Measurements from ENCODE around the gene GNB1.

The GNB1 gene

GRCh38 chr1:1841575-1841995 is 49.3 kb downstream of the GNB1 start:
- Histone ChIP-seq H3K27ac (ENCODE audit: low read length) (no peak overlapping the region), H3K4me1 (ENCODE audit: insufficient read depth, low read length) (0 out of 2 replicates have a peak, but pooled peaks cover 2% of the 10 kb centered on the region), H3K36me3 (ENCODE audit: insufficient read depth, low read depth, low read length) (peaks cover 13% of the 10 kb centered on the region), H3K27me3 (ENCODE audit: insufficient read depth, low read length) (no peaks in the 10 kb centered on the region), H3K9me3 (ENCODE audit: insufficient read depth, low read depth, low read length) (no peaks in the 10 kb centered on the region), H3K9ac (ENCODE audit: low read depth, low read length) (no peak overlapping the region), H3K4me3 (ENCODE audit: low read length) (no peak overlapping the region)

GRCh38 chr1:1839311-1839965 is 51.4 kb downstream of the GNB1 start:
- Histone ChIP-seq H3K9ac (ENCODE audit: low read depth, low read length) (no peak overlapping the region), H3K36me3 (ENCODE audit: insufficient read depth, low read depth, low read length) (peaks cover 26% of the 10 kb centered on the region), H3K4me1 (ENCODE audit: insufficient read depth, low read length) (no peaks in the 10 kb centered on the region), H3K4me3 (ENCODE audit: low read length) (no peak overlapping the region), H3K27me3 (ENCODE audit: insufficient read depth, low read length) (no peaks in the 10 kb centered on the region), H3K27ac (ENCODE audit: low read length) (no peak overlapping the region), H3K9me3 (ENCODE audit: insufficient read depth, low read depth, low read length) (no peaks in the 10 kb centered on the region)

GRCh38 chr1:1836119-1836518 is 54.8 kb downstream of the GNB1 start:
- no peaks in the 10 kb centered on the region for H3K4me1 ChIP-seq (ENCODE audit: insufficient read depth, low read length)
- H3K27me3 ChIP-seq (ENCODE audit: insufficient read depth, low read length), result no peaks in the 10 kb centered on the region
- no peak overlapping the region for H3K27ac ChIP-seq (ENCODE audit: low read length)
- H3K9ac ChIP-seq (ENCODE audit: low read depth, low read length), result no peak overlapping the region
- H3K4me3 ChIP-seq (ENCODE audit: low read length), result no peak overlapping the region
- no peaks in the 10 kb centered on the region for H3K9me3 ChIP-seq (ENCODE audit: insufficient read depth, low read depth, low read length)
- H3K36me3 ChIP-seq (ENCODE audit: insufficient read depth, low read depth, low read length), result peaks cover 46% of the 10 kb centered on the region

GRCh38 chr1:1835546-1835945 is 55.3 kb downstream of the GNB1 start:
- Histone ChIP-seq H3K9ac (ENCODE audit: low read depth, low read length) (no peak overlapping the region), H3K9me3 (ENCODE audit: insufficient read depth, low read depth, low read length) (no peaks in the 10 kb centered on the region), H3K4me1 (ENCODE audit: insufficient read depth, low read length) (no peaks in the 10 kb centered on the region), H3K27ac (ENCODE audit: low read length) (no peak overlapping the region), H3K36me3 (ENCODE audit: insufficient read depth, low read depth, low read length) (peaks cover 46% of the 10 kb centered on the region), H3K27me3 (ENCODE audit: insufficient read depth, low read length) (no peaks in the 10 kb centered on the region), H3K4me3 (ENCODE audit: low read length) (no peak overlapping the region)

- Histone ChIP-seq H3K36me3 (ENCODE audit: insufficient read depth, low read depth, low read length) (peaks cover 56% of the 10 kb centered on the region), H3K4me3 (ENCODE audit: low read length) (no peak overlapping the region)
Observed at GRCh38 chr1:1833916-1834325, 57.0 kb downstream of the GNB1 start.

GRCh38 chr1:1833456-1833855 is 57.4 kb downstream of the GNB1 start:
- no peak overlapping the region for H3K4me3 ChIP-seq (ENCODE audit: low read length)
- no peaks in the 10 kb centered on the region for H3K9me3 ChIP-seq (ENCODE audit: insufficient read depth, low read depth, low read length)
- no peaks in the 10 kb centered on the region for H3K4me1 ChIP-seq (ENCODE audit: insufficient read depth, low read length)
- H3K27ac ChIP-seq (ENCODE audit: low read length), result no peak overlapping the region
- no peak overlapping the region for H3K9ac ChIP-seq (ENCODE audit: low read depth, low read length)
- no peaks in the 10 kb centered on the region for H3K27me3 ChIP-seq (ENCODE audit: insufficient read depth, low read length)
- H3K36me3 ChIP-seq (ENCODE audit: insufficient read depth, low read depth, low read length), result peaks cover 60% of the 10 kb centered on the region

More at GRCh38 chr1:1833916-1834325, 57.0 kb downstream of the GNB1 start:
- Histone ChIP-seq H3K9me3 (ENCODE audit: insufficient read depth, low read depth, low read length) (no peaks in the 10 kb centered on the region), H3K9ac (ENCODE audit: low read depth, low read length) (no peak overlapping the region), H3K27me3 (ENCODE audit: insufficient read depth, low read length) (no peaks in the 10 kb centered on the region), H3K27ac (ENCODE audit: low read length) (no peak overlapping the region), H3K4me1 (ENCODE audit: insufficient read depth, low read length) (no peaks in the 10 kb centered on the region)

- H3K36me3 ChIP-seq (ENCODE audit: insufficient read depth, low read depth, low read length), result peaks cover 64% of the 10 kb centered on the region
- H3K4me1 ChIP-seq (ENCODE audit: insufficient read depth, low read length), result no peaks in the 10 kb centered on the region
- H3K4me3 ChIP-seq (ENCODE audit: low read length), result no peak overlapping the region
- H3K27me3 ChIP-seq (ENCODE audit: insufficient read depth, low read length), result no peaks in the 10 kb centered on the region
- no peak overlapping the region for H3K9ac ChIP-seq (ENCODE audit: low read depth, low read length)
- H3K9me3 ChIP-seq (ENCODE audit: insufficient read depth, low read depth, low read length), result no peaks in the 10 kb centered on the region
- H3K27ac ChIP-seq (ENCODE audit: low read length), result no peak overlapping the region
Observed at GRCh38 chr1:1832820-1833219, 58.1 kb downstream of the GNB1 start.

- Histone ChIP-seq H3K27me3 (ENCODE audit: insufficient read depth, low read length) (no peaks in the 10 kb centered on the region), H3K4me1 (ENCODE audit: insufficient read depth, low read length) (0 out of 2 replicates have a peak, but pooled peaks cover under 1% of the 10 kb centered on the region), H3K9ac (ENCODE audit: low read depth, low read length) (no peak overlapping the region), H3K36me3 (ENCODE audit: insufficient read depth, low read depth, low read length) (peaks cover 71% of the 10 kb centered on the region), H3K9me3 (ENCODE audit: insufficient read depth, low read depth, low read length) (no peaks in the 10 kb centered on the region), H3K27ac (ENCODE audit: low read length) (no peak overlapping the region), H3K4me3 (ENCODE audit: low read length) (no peak overlapping the region)
Observed at GRCh38 chr1:1832166-1832565, 58.7 kb downstream of the GNB1 start.

GRCh38 chr1:1827089-1827848 is 63.6 kb downstream of the GNB1 start:
- H3K36me3 ChIP-seq (ENCODE audit: insufficient read depth, low read depth, low read length), result peaks cover 53% of the 10 kb centered on the region
- no peaks in the 10 kb centered on the region for H3K9me3 ChIP-seq (ENCODE audit: insufficient read depth, low read depth, low read length)
- no peaks in the 10 kb centered on the region for H3K27me3 ChIP-seq (ENCODE audit: insufficient read depth, low read length)
- H3K4me1 ChIP-seq (ENCODE audit: insufficient read depth, low read length), result 0 out of 2 replicates have a peak, but pooled peaks cover 2% of the 10 kb centered on the region
- H3K9ac ChIP-seq (ENCODE audit: low read depth, low read length), result no peak overlapping the region
- H3K27ac ChIP-seq (ENCODE audit: low read length), result no peak overlapping the region
- no peak overlapping the region for H3K4me3 ChIP-seq (ENCODE audit: low read length)

GRCh38 chr1:1826356-1827088 is 64.4 kb downstream of the GNB1 start:
- H3K9ac ChIP-seq (ENCODE audit: low read depth, low read length), result no peak overlapping the region

GRCh38 chr1:1825217-1825616 is 65.7 kb downstream of the GNB1 start:
- no peak overlapping the region for H3K9ac ChIP-seq (ENCODE audit: low read depth, low read length)
- no peak overlapping the region for H3K27ac ChIP-seq (ENCODE audit: low read length)
- H3K4me1 ChIP-seq (ENCODE audit: insufficient read depth, low read length), result 0 out of 2 replicates have a peak, but pooled peaks cover 2% of the 10 kb centered on the region
- H3K36me3 ChIP-seq (ENCODE audit: insufficient read depth, low read depth, low read length), result peaks cover 70% of the 10 kb centered on the region
- H3K4me3 ChIP-seq (ENCODE audit: low read length), result no peak overlapping the region
- no peaks in the 10 kb centered on the region for H3K9me3 ChIP-seq (ENCODE audit: insufficient read depth, low read depth, low read length)
- H3K27me3 ChIP-seq (ENCODE audit: insufficient read depth, low read length), result no peaks in the 10 kb centered on the region

More at GRCh38 chr1:1826356-1827088, 64.4 kb downstream of the GNB1 start:
- Histone ChIP-seq H3K4me1 (ENCODE audit: insufficient read depth, low read length) (0 out of 2 replicates have a peak, but pooled peaks cover 2% of the 10 kb centered on the region), H3K36me3 (ENCODE audit: insufficient read depth, low read depth, low read length) (peaks cover 57% of the 10 kb centered on the region), H3K27ac (ENCODE audit: low read length) (peak overlapping the region; percentile 8), H3K9me3 (ENCODE audit: insufficient read depth, low read depth, low read length) (no peaks in the 10 kb centered on the region), H3K4me3 (ENCODE audit: low read length) (no peak overlapping the region), H3K27me3 (ENCODE audit: insufficient read depth, low read length) (no peaks in the 10 kb centered on the region)
